ENCODE results near the gene CHTOP. TPM values are rescaled to one million over a fixed set of nuclear protein-coding genes. Genes with fewer than 3 reads are reported as not detected.
A peak's percentile ranks its signal among the peaks of the same experiment; 100 is the strongest.

CHTOP gene
- total and polyA plus RNA-seq, 2 donors: 53.8 to 63.9 TPM

- Histone ChIP-seq H3K4me3 (ENCODE audit: low read depth, low read length) (no peak within 1 kb of the TSS), H3K36me3 (ENCODE audit: insufficient read depth) (peaks cover 2% of the 10 kb centered on the region), H3K4me1 (ENCODE audit: insufficient read depth) (no peaks in the 10 kb centered on the region), H3K27ac (ENCODE audit: low read depth) (peak within 1 kb of the TSS; percentile 13)
- DNase-seq (ENCODE audit: extremely low spot score): no peak
- 69% methylated on average over 10 of the region's 10 CpGs for WGBS
Observed at GRCh38 chr1:153616144-153616916, 17.5 kb upstream of the CHTOP start, which contains the start of gene S100A14. S100A14 (minus strand) TSS chr1:153616325; CDS start chr1:153615858, 467 bp downstream.

- Histone ChIP-seq H3K4me3 (ENCODE audit: low read depth, low read length) (no peak overlapping the region), H3K36me3 (ENCODE audit: insufficient read depth) (peaks cover 2% of the 10 kb centered on the region), H3K27ac (ENCODE audit: low read depth) (no peak overlapping the region), H3K4me1 (ENCODE audit: insufficient read depth) (no peaks in the 10 kb centered on the region)
- WGBS: 68% methylated on average over 5 of the region's 5 CpGs
- no peak for DNase-seq (ENCODE audit: extremely low spot score)
Observed at GRCh38 chr1:153616917-153617311, 17.0 kb upstream of the CHTOP start.

- H3K27ac ChIP-seq (ENCODE audit: low read depth): no peak overlapping the region
- no peak for DNase-seq (ENCODE audit: extremely low spot score)
- H3K4me3 ChIP-seq (ENCODE audit: low read depth, low read length): no peak overlapping the region
- H3K4me1 ChIP-seq (ENCODE audit: insufficient read depth): no peaks in the 10 kb centered on the region
- WGBS: 62% methylated on average over 6 of the region's 6 CpGs
- H3K36me3 ChIP-seq (ENCODE audit: insufficient read depth): peaks cover 2% of the 10 kb centered on the region
Observed at GRCh38 chr1:153617663-153618062, 16.2 kb upstream of the CHTOP start.

GRCh38 chr1:153619171-153619570 lies 14.7 kb upstream of the CHTOP start:
- 95% methylated on average over 6 of the region's 6 CpGs for WGBS
- no peak for DNase-seq (ENCODE audit: extremely low spot score)

GRCh38 chr1:153623101-153623500 lies 10.8 kb upstream of the CHTOP start:
- H3K27ac ChIP-seq (ENCODE audit: low read depth): no peak overlapping the region
- no peak overlapping the region for H3K4me3 ChIP-seq (ENCODE audit: low read depth, low read length)
- DNase-seq (ENCODE audit: extremely low spot score): no peak
- H3K4me1 ChIP-seq (ENCODE audit: insufficient read depth): peaks cover 2% of the 10 kb centered on the region
- peaks cover 2% of the 10 kb centered on the region for H3K36me3 ChIP-seq (ENCODE audit: insufficient read depth)
- WGBS: 80% methylated on average over 7 of the region's 7 CpGs

More at GRCh38 chr1:153619171-153619570, 14.7 kb upstream of the CHTOP start:
- peaks cover 2% of the 10 kb centered on the region for H3K36me3 ChIP-seq (ENCODE audit: insufficient read depth)
- no peaks in the 10 kb centered on the region for H3K4me1 ChIP-seq (ENCODE audit: insufficient read depth)
- H3K27ac ChIP-seq (ENCODE audit: low read depth): no peak overlapping the region
- H3K4me3 ChIP-seq (ENCODE audit: low read depth, low read length): no peak overlapping the region

DNA sequence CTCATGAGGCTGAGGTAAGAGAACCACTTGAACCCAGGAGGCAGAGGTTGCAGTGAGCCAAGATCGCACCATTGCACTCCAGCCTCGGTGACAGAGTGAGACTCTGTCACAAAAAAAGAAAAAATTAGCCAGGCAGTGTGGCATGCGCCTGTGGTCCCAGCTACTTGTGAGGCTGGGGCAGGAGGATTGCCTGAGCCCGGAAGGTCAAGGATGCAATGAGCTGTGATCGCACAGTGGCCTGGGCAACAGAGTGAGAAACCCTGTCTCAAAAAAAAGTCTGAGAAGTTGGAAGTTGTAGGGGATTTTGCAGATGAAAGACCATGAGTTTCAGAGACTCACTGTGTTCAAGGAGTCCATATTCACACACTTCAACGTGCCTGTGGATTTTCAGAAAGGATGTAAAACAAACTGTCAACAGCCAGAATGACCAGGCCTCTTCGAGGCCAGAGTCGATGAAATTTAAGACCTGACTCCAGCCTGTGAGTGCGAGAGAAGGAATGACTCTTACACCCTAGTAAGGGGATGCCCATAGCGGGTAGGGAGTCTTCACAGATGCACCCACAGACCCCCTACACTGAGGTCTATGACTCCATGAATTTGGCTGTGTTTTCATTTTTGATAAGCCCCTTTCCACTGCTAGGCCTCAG lies 8.8 kb upstream of the CHTOP start:
- WGBS: 62% methylated on average over 10 of the region's 10 CpGs
- Histone ChIP-seq H3K36me3 (ENCODE audit: insufficient read depth) (no peaks in the 10 kb centered on the region), H3K27ac (ENCODE audit: low read depth) (no peak overlapping the region), H3K4me3 (ENCODE audit: low read depth, low read length) (no peak overlapping the region), H3K4me1 (ENCODE audit: insufficient read depth) (peaks cover 2% of the 10 kb centered on the region)
- no peak for DNase-seq (ENCODE audit: extremely low spot score)

DNA sequence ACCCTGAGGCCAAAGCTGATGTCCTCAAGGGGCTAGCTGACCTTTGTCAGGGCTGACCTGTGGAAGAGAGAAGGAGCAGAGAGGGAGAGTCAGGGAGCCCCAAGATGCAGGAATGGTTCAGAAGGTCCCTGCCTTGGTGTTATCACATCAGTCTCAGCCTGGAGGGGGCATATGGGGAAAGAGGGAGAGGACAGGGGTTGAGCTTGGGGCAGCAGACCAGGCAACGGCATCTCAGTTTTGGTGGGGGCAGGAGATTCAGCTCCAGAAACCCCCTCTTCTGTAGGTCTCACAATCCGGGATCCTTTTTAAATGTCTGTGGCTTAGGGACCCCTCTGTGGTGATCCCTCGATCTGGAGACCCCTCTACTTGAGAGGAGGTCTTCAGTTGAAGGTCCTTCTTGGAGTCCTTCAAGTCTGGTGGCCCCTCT lies 7.4 kb upstream of the CHTOP start:
- H3K36me3 ChIP-seq (ENCODE audit: insufficient read depth): no peaks in the 10 kb centered on the region
- H3K4me1 ChIP-seq (ENCODE audit: insufficient read depth): peaks cover 2% of the 10 kb centered on the region
- no peak for DNase-seq (ENCODE audit: extremely low spot score)
- H3K27ac ChIP-seq (ENCODE audit: low read depth): peak overlapping the region; percentile 90
- H3K4me3 ChIP-seq (ENCODE audit: low read depth, low read length): peak overlapping the region; percentile 47
- WGBS: 48% methylated on average over 3 of the region's 3 CpGs

- 8% methylated on average over 28 of the region's 28 CpGs for WGBS
- peak within 1 kb of the TSS; percentile 90 for H3K27ac ChIP-seq (ENCODE audit: low read depth)
- DNase-seq (ENCODE audit: extremely low spot score): no peak
- peaks cover 2% of the 10 kb centered on the region for H3K4me1 ChIP-seq (ENCODE audit: insufficient read depth)
- peak within 1 kb of the TSS; percentile 47 for H3K4me3 ChIP-seq (ENCODE audit: low read depth, low read length)
- no peaks in the 10 kb centered on the region for H3K36me3 ChIP-seq (ENCODE audit: insufficient read depth)
Observed at GRCh38 chr1:153626904-153627714, 6.8 kb upstream of the CHTOP start, which contains the start of gene S100A13. S100A13 (minus strand) TSS chr1:153627505; CDS start chr1:153626472, 1,033 bp downstream.

DNA sequence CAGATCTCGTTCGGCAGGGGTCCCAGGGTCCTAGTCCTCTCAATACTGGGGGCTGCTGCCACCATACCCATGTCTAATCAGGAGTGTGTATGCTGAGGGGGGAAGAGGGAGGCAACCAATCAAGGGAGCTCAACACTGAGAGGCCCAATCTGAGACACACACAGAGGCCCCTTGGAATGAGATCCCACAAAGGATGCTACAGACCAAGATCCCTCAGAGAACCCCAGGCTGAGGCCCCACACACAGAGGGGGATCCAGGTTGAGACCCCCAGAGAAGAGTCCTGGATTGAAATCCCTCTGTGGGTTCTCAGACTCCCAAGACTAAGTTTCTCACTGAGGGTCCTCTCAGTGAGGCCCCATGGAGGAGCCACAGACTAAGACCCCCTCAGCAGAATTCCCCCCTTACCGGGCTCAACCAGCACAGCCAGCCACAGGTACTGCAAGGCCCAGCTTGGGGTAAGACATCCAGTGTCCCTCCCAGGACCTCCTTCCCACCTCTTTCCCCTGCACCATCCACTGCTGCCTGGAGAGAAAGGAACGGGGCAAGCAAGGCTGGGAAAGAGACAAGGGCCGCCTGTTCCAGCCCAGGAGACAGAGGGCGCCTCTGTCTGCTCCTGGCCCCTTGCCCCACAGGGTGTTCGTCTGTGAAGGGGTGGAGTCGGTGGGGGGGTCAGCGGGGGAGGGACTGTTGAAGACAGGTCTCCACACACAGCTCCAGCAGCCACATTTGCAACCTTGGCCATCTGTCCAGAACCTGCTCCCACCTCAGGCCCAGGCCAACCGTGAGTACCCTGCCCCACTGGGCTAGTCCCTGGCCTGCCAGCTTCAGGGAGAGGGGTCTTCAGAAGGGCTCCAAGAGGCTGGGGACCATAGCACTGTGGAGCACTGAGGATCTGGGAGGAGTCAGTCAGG lies 5.9 kb upstream of the CHTOP start, which contains the start of gene S100A1:
S100A1 (plus strand) TSS at position 720 of the 912 bp plus-strand sequence. CDS start 2,088 bp downstream, outside the sequence.
- no peaks in the 10 kb centered on the region for H3K36me3 ChIP-seq (ENCODE audit: insufficient read depth)
- DNase-seq (ENCODE audit: extremely low spot score): no peak
- WGBS: 69% methylated on average over 10 of the region's 10 CpGs
- peak within 1 kb of the TSS; percentile 90 for H3K27ac ChIP-seq (ENCODE audit: low read depth)
- H3K4me1 ChIP-seq (ENCODE audit: insufficient read depth): peaks cover 2% of the 10 kb centered on the region
- H3K4me3 ChIP-seq (ENCODE audit: low read depth, low read length): peak within 1 kb of the TSS; percentile 47

DNA sequence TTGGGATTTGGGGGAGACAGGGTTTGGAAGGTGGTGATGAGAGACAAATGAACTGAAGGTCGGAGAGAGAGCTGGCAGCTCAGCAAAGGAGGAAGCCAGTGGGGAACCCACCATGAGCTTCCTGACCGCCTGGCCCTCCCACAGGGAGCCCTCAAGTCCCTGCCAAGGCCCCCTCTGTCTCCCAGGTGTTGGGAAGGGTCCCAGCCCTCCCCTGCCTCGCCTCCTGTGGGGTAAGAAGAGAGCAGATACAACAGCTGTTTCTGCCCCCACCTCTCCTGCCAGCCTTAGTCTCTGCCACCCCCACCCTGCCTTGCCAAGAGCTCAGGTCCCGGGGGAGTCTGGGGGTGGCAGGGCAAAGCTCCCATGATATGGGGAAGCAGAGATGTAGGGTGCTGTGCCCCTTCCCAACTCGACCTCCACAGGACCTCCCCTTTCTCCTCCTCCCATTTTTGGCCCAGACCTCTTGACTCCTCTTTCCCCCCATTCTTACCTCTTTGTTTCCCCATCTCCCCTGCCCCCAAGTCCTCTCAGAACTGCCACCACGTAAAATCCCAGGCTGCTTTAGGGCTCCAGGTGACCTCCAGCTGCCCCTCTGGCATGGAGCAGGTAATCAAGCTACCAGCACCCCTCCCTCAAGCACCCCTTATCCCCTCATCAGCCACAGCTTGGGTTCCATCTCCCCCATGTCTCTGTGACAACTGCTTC lies 5.1 kb upstream of the CHTOP start:
- Histone ChIP-seq H3K36me3 (ENCODE audit: insufficient read depth) (no peaks in the 10 kb centered on the region), H3K27ac (ENCODE audit: low read depth) (no peak overlapping the region), H3K4me1 (ENCODE audit: insufficient read depth) (peaks cover 2% of the 10 kb centered on the region), H3K4me3 (ENCODE audit: low read depth, low read length) (no peak overlapping the region)
- 86% methylated on average over 6 of the region's 6 CpGs for WGBS
- no peak for DNase-seq (ENCODE audit: extremely low spot score)

- Histone ChIP-seq H3K27ac (ENCODE audit: low read depth) (no peak overlapping the region), H3K4me3 (ENCODE audit: low read depth, low read length) (no peak overlapping the region), H3K36me3 (ENCODE audit: insufficient read depth) (no peaks in the 10 kb centered on the region), H3K4me1 (ENCODE audit: insufficient read depth) (peaks cover 2% of the 10 kb centered on the region)
- 73% methylated on average over 5 of the region's 5 CpGs for WGBS
- DNase-seq (ENCODE audit: extremely low spot score): no peak
Observed at GRCh38 chr1:153629343-153629665, 4.6 kb upstream of the CHTOP start.

GRCh38 chr1:153629971-153630370 lies 3.9 kb upstream of the CHTOP start:
- DNase-seq (ENCODE audit: extremely low spot score): no peak
- no peak overlapping the region for H3K27ac ChIP-seq (ENCODE audit: low read depth)
- peaks cover 2% of the 10 kb centered on the region for H3K4me1 ChIP-seq (ENCODE audit: insufficient read depth)
- no peak overlapping the region for H3K4me3 ChIP-seq (ENCODE audit: low read depth, low read length)
- no peaks in the 10 kb centered on the region for H3K36me3 ChIP-seq (ENCODE audit: insufficient read depth)
- 75% methylated on average over 1 of the region's 1 CpG for WGBS

Data from urinary bladder (tissue), 4 donors.